ENCODE results near the gene ALKBH8. TPM values are rescaled to one million over a fixed set of nuclear protein-coding genes. Genes with fewer than 3 reads are reported as not detected.
A peak's percentile ranks its signal among the peaks of the same experiment; 100 is the strongest.
"Not testable (repeated sequence)": the region's sequence is repeated elsewhere in the genome, so short reads cannot be mapped to it uniquely, and the experiment has no call there.

The ALKBH8 gene
- total and polyA plus RNA-seq, 2 experiments from 2014 or later = 6.1 to 6.5 TPM

DNA sequence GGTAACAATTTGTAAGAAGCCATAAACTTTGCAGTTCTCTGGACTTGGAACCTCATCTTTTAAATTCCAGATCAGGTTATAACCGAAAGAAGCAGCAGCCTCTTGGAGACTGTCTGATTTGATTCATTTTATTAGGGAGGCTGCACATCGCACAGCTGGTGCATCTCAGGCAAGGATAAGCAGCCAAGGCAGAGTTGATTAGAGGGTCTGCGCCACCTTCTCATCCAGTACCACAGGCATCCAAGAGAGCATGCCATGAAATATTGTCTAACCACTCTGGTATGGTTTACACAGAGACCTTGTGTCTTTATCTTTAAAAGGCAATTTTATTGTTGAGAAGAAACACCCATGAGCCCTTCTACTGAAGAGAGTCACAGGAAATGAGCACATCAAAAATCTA, 91.7 kb downstream of the ALKBH8 start:
- H3K4me3 ChIP-seq = no peak overlapping the region
- no peaks in the 10 kb centered on the region for H3K36me3 ChIP-seq
- H3K27me3 ChIP-seq = no peaks in the 10 kb centered on the region
- H3K4me1 ChIP-seq (ENCODE audit: low read depth) = no peaks in the 10 kb centered on the region
- H3K9me3 ChIP-seq (ENCODE audit: low read depth) = no peaks in the 10 kb centered on the region
- H3K27ac ChIP-seq = no peak overlapping the region
- DNase-seq (ENCODE audit: low read depth in 1 of 2, low spot score in 1 of 2) = peak in 1 of 2 donors; percentile 51
- TF ChIP-seq, protein P1, sequence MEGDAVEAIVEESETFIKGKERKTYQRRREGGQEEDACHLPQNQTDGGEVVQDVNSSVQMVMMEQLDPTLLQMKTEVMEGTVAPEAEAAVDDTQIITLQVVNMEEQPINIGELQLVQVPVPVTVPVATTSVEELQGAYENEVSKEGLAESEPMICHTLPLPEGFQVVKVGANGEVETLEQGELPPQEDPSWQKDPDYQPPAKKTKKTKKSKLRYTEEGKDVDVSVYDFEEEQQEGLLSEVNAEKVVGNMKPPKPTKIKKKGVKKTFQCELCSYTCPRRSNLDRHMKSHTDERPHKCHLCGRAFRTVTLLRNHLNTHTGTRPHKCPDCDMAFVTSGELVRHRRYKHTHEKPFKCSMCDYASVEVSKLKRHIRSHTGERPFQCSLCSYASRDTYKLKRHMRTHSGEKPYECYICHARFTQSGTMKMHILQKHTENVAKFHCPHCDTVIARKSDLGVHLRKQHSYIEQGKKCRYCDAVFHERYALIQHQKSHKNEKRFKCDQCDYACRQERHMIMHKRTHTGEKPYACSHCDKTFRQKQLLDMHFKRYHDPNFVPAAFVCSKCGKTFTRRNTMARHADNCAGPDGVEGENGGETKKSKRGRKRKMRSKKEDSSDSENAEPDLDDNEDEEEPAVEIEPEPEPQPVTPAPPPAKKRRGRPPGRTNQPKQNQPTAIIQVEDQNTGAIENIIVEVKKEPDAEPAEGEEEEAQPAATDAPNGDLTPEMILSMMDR (IDR thresholded peaks at IDR 0.05; ENCODE audit: low read depth, low read length) = no peak

DNA sequence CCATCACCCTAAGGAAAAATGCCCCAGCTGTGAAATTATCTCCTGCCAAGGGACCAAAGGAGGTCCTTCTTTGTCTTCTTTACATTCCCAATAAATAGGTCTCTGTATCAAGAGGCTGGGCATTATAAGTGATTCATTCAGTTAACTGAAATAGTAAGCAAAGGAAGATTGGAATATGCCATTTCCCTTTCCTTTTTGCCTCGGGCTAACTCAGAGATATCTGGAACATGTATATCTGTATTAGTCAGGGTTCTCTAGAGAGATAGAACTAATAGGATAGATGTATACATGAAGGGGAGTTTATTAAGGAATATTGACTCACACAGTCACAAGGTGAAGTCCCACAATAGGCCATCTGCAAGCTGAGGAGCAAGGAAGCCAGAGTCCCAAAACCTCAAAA, 92.6 kb downstream of the ALKBH8 start:
- H3K27ac ChIP-seq = no peak overlapping the region
- TF ChIP-seq, protein P1 (IDR thresholded peaks at IDR 0.05; ENCODE audit: low read depth, low read length) = no peak
- H3K36me3 ChIP-seq = no peaks in the 10 kb centered on the region
- H3K4me3 ChIP-seq = no peak overlapping the region
- no peaks in the 10 kb centered on the region for H3K27me3 ChIP-seq
- no peaks in the 10 kb centered on the region for H3K9me3 ChIP-seq (ENCODE audit: low read depth)
- no peak for DNase-seq (ENCODE audit: low read depth in 1 of 2, low spot score in 1 of 2)
- H3K4me1 ChIP-seq (ENCODE audit: low read depth) = no peaks in the 10 kb centered on the region

DNA sequence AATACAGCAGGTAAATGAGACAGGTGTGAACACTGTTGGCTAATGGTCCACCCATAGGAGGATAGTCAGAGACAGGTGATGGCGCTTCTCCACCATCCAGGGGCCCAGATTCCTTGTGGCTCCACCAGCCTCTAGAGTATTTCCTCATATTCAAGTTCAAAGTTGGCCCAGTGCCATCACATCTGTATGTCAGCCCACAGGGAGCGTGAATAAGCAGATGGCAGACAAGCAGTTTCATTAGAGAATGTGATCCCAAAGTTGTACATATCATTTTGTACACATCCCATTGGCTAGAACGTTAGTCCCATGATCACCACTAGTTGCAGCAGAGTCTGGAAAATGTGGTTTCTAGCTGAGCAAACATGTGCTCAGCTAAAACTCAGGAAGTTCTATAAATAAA, 96.9 kb downstream of the ALKBH8 start:
- Histone ChIP-seq H3K27me3 (no peaks in the 10 kb centered on the region), H3K4me3 (no peak overlapping the region), H3K4me1 (ENCODE audit: low read depth) (no peaks in the 10 kb centered on the region), H3K27ac (no peak overlapping the region), H3K9me3 (ENCODE audit: low read depth) (no peaks in the 10 kb centered on the region), H3K36me3 (no peaks in the 10 kb centered on the region)
- peak in 1 of 2 donors; percentile 59 for DNase-seq (ENCODE audit: low read depth in 1 of 2, low spot score in 1 of 2)
- TF ChIP-seq, protein P1 (IDR thresholded peaks at IDR 0.05; ENCODE audit: low read depth, low read length) = no peak

DNA sequence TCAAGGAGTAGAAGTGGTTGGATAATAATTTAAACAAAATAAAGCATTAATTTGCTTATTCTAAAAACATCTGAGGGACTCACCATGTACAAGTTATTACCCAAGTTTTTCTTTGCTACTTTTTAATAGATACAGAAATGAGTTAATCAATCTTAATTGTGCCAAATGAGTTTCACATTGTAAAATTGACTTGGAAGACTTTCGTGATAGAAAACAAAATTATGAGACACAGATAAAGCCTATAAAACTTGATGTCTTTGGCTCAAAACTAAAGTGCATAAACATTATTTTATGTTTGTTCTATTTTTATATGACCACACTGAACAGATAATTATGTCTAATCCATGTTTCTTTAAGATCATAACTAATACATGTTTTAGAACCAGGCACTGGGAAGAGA, 97.8 kb downstream of the ALKBH8 start:
- no peaks in the 10 kb centered on the region for H3K4me1 ChIP-seq (ENCODE audit: low read depth)
- H3K27me3 ChIP-seq = no peaks in the 10 kb centered on the region
- no peaks in the 10 kb centered on the region for H3K9me3 ChIP-seq (ENCODE audit: low read depth)
- H3K4me3 ChIP-seq = no peak overlapping the region
- no peak overlapping the region for H3K27ac ChIP-seq
- TF ChIP-seq, protein P1 (IDR thresholded peaks at IDR 0.05; ENCODE audit: low read depth, low read length) = no peak
- DNase-seq (ENCODE audit: low read depth in 1 of 2, low spot score in 1 of 2) = no peak
- H3K36me3 ChIP-seq = no peaks in the 10 kb centered on the region

DNA sequence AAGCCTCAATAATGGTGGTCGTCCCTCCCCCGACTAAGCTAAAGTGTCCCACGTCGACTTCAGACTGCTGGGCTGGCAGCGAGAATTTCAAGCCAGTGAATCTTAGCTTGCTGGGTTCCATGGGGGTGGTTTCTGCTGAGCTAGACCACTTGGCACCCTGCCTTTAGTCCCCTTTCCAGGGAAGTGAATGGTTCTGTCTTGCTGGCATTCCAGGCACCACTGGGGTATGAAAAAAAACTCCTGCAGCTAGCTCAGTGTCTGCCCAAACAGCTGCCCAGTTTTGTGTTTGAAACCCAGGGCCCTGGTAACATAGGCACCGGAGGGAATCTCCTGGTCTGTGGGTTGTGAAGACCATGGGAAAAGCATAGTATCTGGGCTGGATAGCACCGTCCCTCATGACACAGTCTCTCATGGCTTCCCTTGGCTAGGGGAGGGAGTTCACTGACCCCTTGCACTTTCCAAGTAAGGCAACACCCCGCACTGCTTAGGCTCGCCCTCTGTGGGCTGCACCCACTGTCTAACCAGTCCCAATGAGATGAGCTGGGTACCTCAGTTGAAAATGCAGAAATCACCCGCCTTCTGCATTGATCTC, 99.2 kb downstream of the ALKBH8 start:
- not testable (repeated sequence) for H3K36me3 ChIP-seq; H3K9me3 ChIP-seq (ENCODE audit: low read depth); H3K27me3 ChIP-seq; H3K27ac ChIP-seq; H3K4me1 ChIP-seq (ENCODE audit: low read depth); DNase-seq (ENCODE audit: low read depth in 1 of 2, low spot score in 1 of 2); H3K4me3 ChIP-seq

DNA sequence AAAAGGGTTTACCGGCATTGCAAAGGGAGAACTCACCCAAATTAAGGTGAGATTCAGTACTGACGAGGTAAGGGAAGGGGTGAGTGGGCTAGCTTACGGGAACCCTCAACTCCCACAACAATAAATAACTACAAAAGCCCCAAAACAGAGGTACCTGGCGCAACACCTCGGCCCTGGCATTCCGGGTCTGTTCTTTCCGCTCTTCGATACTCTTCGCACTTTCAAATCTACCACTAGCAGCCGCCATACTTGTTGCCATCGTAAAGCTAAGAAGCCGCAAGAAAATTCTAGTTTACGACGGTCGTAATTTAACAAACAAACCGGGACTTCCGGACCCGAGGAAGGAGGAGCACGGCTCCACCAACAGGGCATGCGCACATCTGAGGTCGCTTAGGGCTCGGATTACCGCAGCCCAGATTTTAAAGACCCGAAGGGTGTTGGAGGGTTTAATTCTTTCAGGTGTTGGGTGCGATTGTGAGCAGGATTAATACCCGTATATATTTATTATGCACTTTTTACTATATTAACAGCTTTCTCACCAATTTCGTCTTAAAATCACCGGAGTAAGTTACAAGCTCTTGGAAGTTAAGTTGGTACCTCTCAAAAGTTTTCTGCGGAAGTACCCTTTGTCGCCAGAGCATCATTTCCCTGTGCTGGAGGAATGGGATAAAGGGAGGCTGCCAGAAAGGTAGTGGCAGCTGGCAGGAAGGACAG, 107.8 kb downstream of the ALKBH8 start, which contains the start of gene CWF19L2:
TSS of gene CWF19L2 (minus strand) at position 268 of the 714 bp plus-strand sequence. CDS start at position 259, 9 bp downstream.
- Histone ChIP-seq H3K27ac (peak within 1 kb of the TSS; percentile 82), H3K9me3 (ENCODE audit: low read depth) (no peaks in the 10 kb centered on the region), H3K4me3 (peak within 1 kb of the TSS; percentile 93), H3K27me3 (no peaks in the 10 kb centered on the region), H3K4me1 (ENCODE audit: low read depth) (peaks cover 8% of the 10 kb centered on the region), H3K36me3 (peaks cover under 1% of the 10 kb centered on the region)
- TF ChIP-seq, protein P1 (IDR thresholded peaks at IDR 0.05; ENCODE audit: low read depth, low read length) = no peak
- DNase-seq (ENCODE audit: low read depth in 1 of 2, low spot score in 1 of 2) = peak; percentile 96 to 97

Measured in cardiac muscle cell (in vitro differentiated cells and primary cell).